ENCODE results near the gene BOLA3.

GRCh38 chr2:74089816-74090745 is 57.6 kb downstream of the BOLA3 start:
- TF ChIP-seq CTCF (IDR thresholded peaks at IDR 0.05) (no peak), POLR2A (IDR thresholded peaks at IDR 0.05) (no peak)

All from thyroid gland (tissue), 4 donors.